ENCODE data around the gene FBLN7.
"Not testable (repeated sequence)": the region's sequence is repeated elsewhere in the genome, so short reads cannot be mapped to it uniquely, and the experiment has no call there.

FBLN7 gene

DNA sequence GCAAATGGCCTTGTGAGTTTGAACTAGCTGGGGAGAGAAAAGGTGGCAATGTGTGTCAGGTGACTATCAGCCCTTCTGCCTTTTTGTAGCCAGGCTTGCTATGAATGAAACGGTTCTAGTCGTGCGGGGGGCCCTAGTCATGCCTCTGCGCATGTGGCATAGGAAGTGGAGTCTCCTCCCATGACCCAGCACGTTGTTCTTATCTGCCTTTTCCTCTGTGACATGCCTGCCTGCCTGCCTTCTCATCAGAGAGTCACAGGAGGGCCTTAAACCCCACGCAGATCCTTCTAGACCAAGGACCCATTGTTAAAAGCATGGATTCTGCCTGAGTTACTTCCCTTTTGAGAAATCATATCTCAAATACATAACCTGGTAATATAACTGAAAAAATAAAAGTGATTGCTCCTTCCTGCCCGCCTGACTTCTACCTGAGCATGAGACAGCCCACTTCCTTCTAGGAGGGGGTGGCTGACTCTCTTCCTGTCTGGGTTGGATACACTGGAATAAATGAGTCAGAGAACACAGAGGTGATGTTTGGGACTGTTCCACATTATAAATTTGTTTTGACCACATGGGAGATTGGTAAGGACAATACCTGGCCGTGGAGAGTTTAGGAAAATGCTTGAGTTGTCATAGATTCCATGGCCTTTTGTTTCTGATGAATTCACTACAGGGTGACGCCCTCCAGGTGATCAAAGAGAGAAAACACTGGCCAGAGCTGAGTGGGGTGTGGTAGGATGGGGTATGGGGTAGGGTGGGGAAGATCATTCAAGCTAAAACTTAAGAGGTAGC lies 49.8 kb downstream of the FBLN7 start:
- no peak for DNase-seq

GRCh38 chr2:112189001-112189556 lies 50.9 kb downstream of the FBLN7 start:
- no peak for DNase-seq

DNA sequence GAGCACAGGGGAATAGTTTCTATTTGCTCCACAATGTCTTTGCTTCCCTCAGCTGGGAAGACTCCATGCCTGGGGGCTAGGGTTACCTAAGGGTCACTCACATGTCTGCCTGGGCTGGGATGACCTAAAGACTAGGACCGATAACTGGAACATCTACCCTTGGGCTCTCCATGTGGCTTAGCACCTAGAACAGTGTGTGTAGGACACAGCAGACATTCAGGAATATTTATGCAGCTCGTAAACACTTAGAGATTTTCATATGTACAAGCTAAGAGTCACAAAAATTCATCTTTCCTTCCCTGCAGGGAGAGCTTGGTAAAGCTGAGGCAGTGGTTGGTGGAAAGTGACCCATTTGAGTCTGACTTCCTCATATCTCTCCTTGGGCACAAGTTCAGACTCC lies 55.8 kb downstream of the FBLN7 start:
- no peak for DNase-seq

GRCh38 chr2:112194482-112194881 lies 56.3 kb downstream of the FBLN7 start:
- no peak for DNase-seq

DNA sequence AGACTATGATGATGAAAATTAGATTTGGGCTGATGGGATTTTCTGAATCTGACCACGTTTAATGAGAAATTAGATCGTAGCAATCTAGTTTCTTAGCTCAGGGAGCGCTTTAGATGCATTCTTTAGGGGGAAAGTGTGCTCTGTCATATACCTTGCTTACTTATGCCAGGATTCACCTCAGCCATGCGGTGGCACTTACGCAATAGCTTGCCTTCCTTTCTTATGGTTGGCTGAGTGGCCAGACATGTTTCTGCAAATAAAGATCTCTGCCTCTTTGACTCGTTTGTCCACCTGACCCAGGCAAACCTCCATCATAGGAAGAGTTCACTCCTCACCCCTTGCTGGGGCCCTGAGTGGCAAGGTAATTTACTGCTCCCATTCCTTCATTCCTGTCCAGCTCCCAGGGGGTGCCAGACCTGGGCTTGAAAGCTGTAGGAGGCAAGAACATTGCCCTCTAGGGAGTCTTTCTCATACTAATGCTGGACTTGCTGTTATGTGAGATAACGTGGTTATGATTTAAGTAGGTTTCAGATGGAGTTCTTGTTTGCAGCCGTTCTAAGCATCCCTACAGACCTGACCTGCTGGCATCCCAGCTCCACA lies 57.1 kb downstream of the FBLN7 start:
- no peak for DNase-seq

DNA sequence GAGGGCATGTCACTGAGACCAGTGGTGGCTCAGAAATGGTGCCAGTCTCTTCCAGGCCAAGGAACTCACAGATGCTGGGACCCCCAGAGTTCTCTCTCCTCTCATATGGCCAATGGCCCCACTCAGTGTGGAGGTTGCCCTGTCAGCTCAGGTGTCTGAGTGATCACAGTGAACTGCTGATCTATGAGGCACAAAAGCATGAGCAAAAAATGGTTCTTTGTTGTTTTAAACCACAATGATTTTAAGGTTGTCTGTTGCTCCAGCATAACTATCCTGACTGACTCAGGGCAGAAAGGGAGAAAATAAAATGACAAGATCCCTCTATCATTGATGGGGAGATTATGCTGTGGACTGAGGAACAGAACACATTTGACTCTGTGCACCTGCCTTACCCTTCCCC lies 57.8 kb downstream of the FBLN7 start:
- DNase-seq, result no peak

GRCh38 chr2:112197868-112198267 lies 59.7 kb downstream of the FBLN7 start:
- no peak for DNase-seq

GRCh38 chr2:112198780-112199179 lies 60.6 kb downstream of the FBLN7 start:
- no peak for DNase-seq

DNA sequence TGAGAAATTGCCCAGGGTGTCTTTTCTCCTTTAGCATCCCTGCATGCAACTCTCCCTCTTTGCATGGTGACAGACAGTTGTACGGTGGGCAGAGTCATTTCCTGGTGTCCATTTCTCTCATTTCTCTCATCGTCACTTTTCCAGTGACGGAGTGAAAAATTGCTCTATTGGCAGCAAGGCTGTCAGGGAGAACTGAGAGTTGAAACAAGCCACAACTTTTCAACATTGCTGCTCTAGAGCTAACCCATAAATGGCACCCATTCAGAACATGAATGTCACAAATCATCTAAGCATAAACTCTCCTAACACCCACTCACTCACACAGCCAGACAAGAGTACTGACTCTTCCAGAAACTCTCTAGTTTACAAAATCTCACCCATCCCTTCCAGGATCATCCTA lies 61.0 kb downstream of the FBLN7 start:
- DNase-seq, result no peak

GRCh38 chr2:112201696-112202430 lies 63.7 kb downstream of the FBLN7 start:
- DNase-seq, result no peak

GRCh38 chr2:112204411-112204810 lies 66.2 kb downstream of the FBLN7 start:
- no peak for DNase-seq

GRCh38 chr2:112207905-112208304 lies 69.7 kb downstream of the FBLN7 start:
- not testable (repeated sequence) for DNase-seq

GRCh38 chr2:112216167-112216566 lies 78.0 kb downstream of the FBLN7 start:
- DNase-seq, result no peak

DNA sequence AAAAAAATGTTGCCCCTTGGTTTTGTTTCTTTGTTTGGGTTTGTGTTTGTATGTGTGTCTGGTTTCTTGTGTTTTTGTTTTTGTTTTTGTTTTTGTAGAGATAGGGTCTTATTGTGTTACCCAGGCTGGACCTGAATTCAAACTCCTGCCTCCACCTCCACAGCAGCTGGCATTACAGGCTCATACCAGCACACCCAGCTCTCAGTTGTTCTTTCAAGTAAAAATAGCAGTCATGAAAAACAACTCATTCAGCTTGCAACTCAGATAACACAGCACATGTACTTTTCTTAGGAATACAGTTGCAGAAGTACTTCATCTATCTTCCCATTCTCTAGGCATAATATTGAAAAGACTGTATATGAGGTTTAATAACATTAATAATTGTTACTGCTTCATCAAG lies 79.7 kb downstream of the FBLN7 start:
- DNase-seq, result no peak

GRCh38 chr2:112220186-112220585 lies 82.0 kb downstream of the FBLN7 start:
- DNase-seq, result no peak

- DNase-seq, result no peak
These were observed 82.6 kb downstream of the FBLN7 start for GRCh38 chr2:112220831-112221230.

DNA sequence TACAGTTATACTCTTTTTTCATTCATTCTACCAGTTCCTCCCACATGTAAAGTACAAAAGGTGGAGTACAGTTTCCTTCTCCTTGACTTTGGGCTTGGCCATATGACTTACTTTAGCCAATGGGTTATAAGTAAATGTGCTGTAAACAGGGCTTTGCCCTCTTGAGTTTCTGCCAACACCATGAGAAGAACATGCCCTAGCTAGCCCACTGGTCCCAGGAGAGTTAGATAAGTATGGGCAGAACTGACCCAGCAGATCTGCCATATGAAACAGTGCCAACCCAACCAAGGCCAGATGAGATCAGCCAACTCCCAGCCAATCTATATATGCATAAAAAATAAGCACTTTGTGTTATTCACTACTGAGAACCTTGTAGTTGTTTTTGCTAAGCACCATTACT lies 91.2 kb downstream of the FBLN7 start:
- no peak for DNase-seq

DNA sequence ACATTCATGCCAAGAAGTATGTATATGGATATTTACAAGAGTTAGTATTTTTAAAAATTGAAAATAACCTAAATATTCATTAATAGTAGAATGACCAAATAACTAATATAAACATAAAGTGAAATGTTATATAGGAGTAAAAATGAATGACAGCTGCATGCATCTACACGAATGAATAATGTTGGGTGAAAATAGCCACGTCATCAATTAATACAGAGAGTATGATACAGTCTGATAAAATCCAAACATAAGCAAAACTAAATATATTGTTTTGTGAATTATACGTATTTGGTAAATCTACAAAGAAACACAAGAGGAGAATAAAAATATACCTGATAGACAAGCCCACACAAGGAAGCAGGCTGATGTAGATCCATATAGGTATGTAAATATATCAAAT lies 92.2 kb downstream of the FBLN7 start:
- DNase-seq, result no peak
